OCI-LY3 (cell line): ENCODE measurements around the gene NFIL3.

Experiments
- EZH2phosphoT487 ChIP-seq: fragments of 200-600 bp; shearing (Covaris generic); IDR thresholded peaks from 2 replicates; pipeline ENCODE4 v1.6.1; 2018; ENCODE audit warnings: antibody characterized with exemption, mixed run types, low read depth
- TF ChIP-seq, protein P1 (sequence below): fragments of 200-600, 300-600 bp; sonication (generic); IDR thresholded peaks from 2 replicates; pipeline ENCODE4 v1.5.1; 2014; ENCODE audit warnings: antibody characterized with exemption, low read length, low read depth

GRCh38 chr9:91383577-91383976 lies 40.1 kb downstream of the NFIL3 start:
- TF ChIP-seq, protein P1, sequence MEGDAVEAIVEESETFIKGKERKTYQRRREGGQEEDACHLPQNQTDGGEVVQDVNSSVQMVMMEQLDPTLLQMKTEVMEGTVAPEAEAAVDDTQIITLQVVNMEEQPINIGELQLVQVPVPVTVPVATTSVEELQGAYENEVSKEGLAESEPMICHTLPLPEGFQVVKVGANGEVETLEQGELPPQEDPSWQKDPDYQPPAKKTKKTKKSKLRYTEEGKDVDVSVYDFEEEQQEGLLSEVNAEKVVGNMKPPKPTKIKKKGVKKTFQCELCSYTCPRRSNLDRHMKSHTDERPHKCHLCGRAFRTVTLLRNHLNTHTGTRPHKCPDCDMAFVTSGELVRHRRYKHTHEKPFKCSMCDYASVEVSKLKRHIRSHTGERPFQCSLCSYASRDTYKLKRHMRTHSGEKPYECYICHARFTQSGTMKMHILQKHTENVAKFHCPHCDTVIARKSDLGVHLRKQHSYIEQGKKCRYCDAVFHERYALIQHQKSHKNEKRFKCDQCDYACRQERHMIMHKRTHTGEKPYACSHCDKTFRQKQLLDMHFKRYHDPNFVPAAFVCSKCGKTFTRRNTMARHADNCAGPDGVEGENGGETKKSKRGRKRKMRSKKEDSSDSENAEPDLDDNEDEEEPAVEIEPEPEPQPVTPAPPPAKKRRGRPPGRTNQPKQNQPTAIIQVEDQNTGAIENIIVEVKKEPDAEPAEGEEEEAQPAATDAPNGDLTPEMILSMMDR: no peak
- TF ChIP-seq EZH2phosphoT487: no peak
